ENCODE measurements around the gene LDLRAD3.

DNA sequence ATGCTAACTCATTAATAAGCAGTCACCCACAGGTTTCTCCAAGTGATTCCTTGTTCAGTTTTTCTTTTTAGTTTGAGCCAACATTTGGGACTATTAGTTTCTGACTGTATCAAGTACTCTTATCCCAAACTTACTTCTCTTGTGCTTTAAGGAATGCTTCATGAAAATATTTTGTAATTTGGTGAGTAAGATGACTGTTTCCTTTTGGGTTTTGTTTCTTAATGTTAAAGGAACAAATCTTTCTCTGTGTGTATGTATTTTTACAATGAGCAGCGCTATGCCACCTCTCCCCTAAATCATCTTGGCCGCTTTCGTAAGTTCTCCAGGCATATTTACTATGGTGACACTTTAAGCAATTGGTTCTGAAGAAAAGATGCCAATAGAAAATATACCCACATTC is 72.4 kb downstream of the LDLRAD3 start:
- TF ChIP-seq EP300 (IDR thresholded peaks at IDR 0.05) = no peak
- TF ChIP-seq POLR2A (IDR thresholded peaks at IDR 0.05) = no peak
- TF ChIP-seq, protein P1, sequence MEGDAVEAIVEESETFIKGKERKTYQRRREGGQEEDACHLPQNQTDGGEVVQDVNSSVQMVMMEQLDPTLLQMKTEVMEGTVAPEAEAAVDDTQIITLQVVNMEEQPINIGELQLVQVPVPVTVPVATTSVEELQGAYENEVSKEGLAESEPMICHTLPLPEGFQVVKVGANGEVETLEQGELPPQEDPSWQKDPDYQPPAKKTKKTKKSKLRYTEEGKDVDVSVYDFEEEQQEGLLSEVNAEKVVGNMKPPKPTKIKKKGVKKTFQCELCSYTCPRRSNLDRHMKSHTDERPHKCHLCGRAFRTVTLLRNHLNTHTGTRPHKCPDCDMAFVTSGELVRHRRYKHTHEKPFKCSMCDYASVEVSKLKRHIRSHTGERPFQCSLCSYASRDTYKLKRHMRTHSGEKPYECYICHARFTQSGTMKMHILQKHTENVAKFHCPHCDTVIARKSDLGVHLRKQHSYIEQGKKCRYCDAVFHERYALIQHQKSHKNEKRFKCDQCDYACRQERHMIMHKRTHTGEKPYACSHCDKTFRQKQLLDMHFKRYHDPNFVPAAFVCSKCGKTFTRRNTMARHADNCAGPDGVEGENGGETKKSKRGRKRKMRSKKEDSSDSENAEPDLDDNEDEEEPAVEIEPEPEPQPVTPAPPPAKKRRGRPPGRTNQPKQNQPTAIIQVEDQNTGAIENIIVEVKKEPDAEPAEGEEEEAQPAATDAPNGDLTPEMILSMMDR (IDR thresholded peaks at IDR 0.05) = no peak
